ENCODE data around the gene SMIM43.

The SMIM43 gene

DNA sequence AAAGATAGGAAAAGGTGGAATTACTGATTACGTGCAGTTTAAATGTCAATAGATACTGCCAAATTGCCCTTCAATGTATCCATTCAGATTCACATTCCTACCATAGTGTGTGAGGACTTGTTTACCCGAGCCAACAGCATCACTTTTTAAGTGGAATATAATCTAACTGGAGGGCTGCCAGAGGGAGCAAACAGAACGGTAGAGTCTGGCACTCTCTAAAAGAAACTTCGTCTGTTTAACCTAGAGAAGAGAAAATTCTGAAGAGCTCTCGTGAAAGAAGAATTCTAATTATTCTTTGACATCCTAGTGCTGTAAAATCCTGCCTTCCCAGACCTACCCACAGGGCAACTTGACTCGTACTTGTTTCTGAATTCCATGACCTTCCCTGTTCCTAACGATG lies 23.2 kb downstream of the SMIM43 start:
- TF ChIP-seq, protein P1, sequence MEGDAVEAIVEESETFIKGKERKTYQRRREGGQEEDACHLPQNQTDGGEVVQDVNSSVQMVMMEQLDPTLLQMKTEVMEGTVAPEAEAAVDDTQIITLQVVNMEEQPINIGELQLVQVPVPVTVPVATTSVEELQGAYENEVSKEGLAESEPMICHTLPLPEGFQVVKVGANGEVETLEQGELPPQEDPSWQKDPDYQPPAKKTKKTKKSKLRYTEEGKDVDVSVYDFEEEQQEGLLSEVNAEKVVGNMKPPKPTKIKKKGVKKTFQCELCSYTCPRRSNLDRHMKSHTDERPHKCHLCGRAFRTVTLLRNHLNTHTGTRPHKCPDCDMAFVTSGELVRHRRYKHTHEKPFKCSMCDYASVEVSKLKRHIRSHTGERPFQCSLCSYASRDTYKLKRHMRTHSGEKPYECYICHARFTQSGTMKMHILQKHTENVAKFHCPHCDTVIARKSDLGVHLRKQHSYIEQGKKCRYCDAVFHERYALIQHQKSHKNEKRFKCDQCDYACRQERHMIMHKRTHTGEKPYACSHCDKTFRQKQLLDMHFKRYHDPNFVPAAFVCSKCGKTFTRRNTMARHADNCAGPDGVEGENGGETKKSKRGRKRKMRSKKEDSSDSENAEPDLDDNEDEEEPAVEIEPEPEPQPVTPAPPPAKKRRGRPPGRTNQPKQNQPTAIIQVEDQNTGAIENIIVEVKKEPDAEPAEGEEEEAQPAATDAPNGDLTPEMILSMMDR (conservative IDR thresholded peaks at IDR 0.05; ENCODE audit: control insufficient read depth, insufficient read depth, low read depth, low read length), result no peak
- no peak for DNase-seq (ENCODE audit: low read depth)
- H3K4me3 ChIP-seq (ENCODE audit: control insufficient read depth, low read depth, low read length), result no peak overlapping the region

DNA sequence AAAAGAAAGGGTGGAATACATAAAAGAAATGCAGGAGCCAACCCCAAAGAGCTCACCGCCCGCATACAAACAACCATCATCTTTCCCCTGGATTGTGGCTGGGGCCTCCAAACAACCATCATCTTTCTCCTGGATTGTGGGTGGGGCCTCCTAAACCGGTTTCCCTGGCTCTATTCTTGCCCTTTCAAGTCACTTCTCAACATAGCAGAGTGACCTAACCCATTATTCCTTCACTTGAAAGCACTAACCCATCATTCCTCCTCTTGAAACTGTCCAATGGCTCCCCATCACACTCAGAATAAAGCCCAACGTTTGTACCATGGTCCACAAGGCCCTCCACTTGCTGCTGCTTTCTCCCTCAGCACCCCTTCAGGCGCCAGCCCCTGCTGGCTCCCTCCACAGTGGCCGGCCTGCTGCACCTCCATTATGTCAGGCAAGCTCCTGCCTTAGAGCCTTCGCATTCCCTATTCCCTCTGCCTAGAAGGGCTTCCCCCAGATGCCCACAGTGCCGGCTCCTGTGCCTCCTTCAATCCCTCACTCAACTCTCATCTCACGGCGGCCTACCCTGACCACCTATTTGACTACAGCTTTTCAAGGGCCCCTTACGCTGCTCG lies 24.1 kb downstream of the SMIM43 start:
- no peak overlapping the region for H3K4me3 ChIP-seq (ENCODE audit: control insufficient read depth, low read depth, low read length)
- TF ChIP-seq, protein P1 (conservative IDR thresholded peaks at IDR 0.05; ENCODE audit: control insufficient read depth, insufficient read depth, low read depth, low read length), result no peak
- DNase-seq (ENCODE audit: low read depth), result no peak

GRCh38 chr4:121739575-121739974 lies 25.4 kb downstream of the SMIM43 start:
- H3K4me3 ChIP-seq (ENCODE audit: control insufficient read depth, low read depth, low read length), result no peak overlapping the region
- no peak for DNase-seq (ENCODE audit: low read depth)
- TF ChIP-seq, protein P1 (conservative IDR thresholded peaks at IDR 0.05; ENCODE audit: control insufficient read depth, insufficient read depth, low read depth, low read length), result no peak

DNA sequence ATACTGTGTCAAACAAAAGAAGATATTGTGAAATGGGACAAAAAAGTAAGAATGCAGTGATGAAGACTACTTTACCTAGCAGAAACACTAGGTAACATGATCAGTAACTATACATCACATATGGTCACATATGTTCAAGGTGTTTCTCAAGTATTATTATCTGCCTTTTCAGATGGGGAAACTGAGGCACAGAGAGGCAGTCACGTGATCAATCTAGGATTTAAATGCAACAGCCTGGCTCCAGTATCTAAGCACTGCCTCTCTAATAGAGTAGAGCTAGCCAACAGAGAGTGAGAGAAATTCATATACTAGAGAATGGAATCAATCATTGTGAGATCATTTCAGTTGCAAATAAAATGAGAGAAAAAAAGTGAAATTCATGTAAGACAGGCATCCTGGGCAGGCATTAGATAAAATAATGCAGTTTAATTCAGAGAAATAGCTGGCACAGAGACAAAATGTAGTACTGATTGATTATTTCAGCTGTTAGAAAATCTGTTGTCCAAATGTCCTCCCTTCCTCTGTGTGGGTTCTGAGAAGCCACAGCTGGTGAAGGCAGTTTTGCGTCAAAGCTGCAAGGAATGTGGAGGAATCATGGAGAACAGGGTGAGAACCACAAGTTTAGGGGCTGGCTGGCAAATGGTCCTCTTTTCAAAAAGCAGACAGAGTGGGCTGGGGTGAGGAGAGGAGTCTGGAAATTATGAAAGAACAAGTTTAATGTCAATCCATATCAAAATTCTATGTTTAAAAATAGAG lies 26.0 kb downstream of the SMIM43 start:
- H3K4me3 ChIP-seq (ENCODE audit: control insufficient read depth, low read depth, low read length), result no peak overlapping the region
- DNase-seq (ENCODE audit: low read depth), result peak; percentile 59
- TF ChIP-seq, protein P1 (conservative IDR thresholded peaks at IDR 0.05; ENCODE audit: control insufficient read depth, insufficient read depth, low read depth, low read length), result no peak

- H3K4me3 ChIP-seq (ENCODE audit: control insufficient read depth, low read depth, low read length), result no peak overlapping the region
- TF ChIP-seq, protein P1 (conservative IDR thresholded peaks at IDR 0.05; ENCODE audit: control insufficient read depth, insufficient read depth, low read depth, low read length), result no peak
- no peak for DNase-seq (ENCODE audit: low read depth)
Observed at GRCh38 chr4:121737846-121738554, 27.0 kb downstream of the SMIM43 start.

DNA sequence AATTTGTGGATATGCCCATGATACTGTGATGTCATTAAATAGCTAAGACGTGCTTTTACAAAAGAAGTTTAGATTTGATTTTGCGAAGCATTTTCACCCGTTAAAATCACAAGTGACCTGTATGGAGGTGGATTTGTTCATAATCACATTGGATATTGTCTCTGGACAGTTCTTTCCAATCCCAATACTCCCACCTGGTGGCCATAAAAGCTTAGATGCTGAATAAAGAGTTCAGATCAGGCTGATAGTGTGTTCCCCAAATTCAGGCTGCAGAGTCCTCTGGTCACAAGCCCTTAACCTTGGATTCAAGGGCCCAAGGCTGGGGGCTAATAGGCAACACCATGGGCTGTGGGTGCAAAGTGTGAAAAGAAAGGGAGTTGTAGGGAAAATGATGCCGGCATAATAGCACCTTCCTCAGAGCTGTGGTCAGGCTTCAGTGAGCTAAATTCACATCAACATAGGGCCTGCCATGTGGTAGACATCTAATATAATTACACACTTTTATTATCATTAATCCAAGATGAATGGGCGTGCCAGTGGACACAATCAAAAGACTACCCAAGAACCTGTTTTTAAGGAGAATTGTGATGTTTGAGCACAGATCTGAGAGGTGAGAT lies 28.1 kb downstream of the SMIM43 start:
- peak; percentile 73 for DNase-seq (ENCODE audit: low read depth)
- TF ChIP-seq, protein P1 (conservative IDR thresholded peaks at IDR 0.05; ENCODE audit: control insufficient read depth, insufficient read depth, low read depth, low read length), result peak; percentile 69
- H3K4me3 ChIP-seq (ENCODE audit: control insufficient read depth, low read depth, low read length), result no peak overlapping the region
